IMR-90 (cell line): ENCODE results near the gene GTPBP10. TPM values are rescaled to one million over a fixed set of nuclear protein-coding genes. Genes with fewer than 3 reads are reported as not detected.

ENCODE experiments used
- ATAC-seq: fragments of 200-7000 bp; cut with Tn5 transposase; 2 replicates; pipeline ENCODE4 v1.9.1; 2020; ENCODE audit warnings: low read depth, mild to moderate bottlenecking, moderate library complexity
- BruUV-seq: library from RNA; stranded (reverse); fragments of 400-500 nt; replicated peaks from 2 replicates; lab custom pipeline; 2021; lab: Mats Ljungman, UMichigan
- CTCF ChIA-PET: fragments of 300-600 bp; formaldehyde crosslinking; extraction: SDS; loops from one replicate; lab custom pipeline; 2021; ENCODE audit warnings: antibody characterized with exemption; lab: Yijun Ruan, JAX
- POLR2A ChIA-PET: fragments of 300-600 bp; sonication (Branson Sonifier 250); formaldehyde crosslinking; loops from one replicate; lab custom pipeline; 2022; ENCODE audit warnings: antibody characterized with exemption; ENCODE audit not compliant: unreplicated experiment; lab: Charles Lee
- DNase-seq: peaks from one replicate; pipeline ENCODE4 v3.0.0; 2013
- H2AFZ ChIP-seq: replicated peaks from 2 replicates; pipeline ENCODE3; 2013; ENCODE audit warnings: low read length, mild to moderate bottlenecking; ENCODE audit not compliant: poor library complexity
- H2AK5ac ChIP-seq: 2 replicates; pipeline ENCODE4 v1.6.1; 2013; ENCODE audit warnings: low read depth, low read length, inconsistent platforms
- H2AK9ac ChIP-seq: replicated peaks from 2 replicates; pipeline ENCODE3; 2013; ENCODE audit warnings: mild to moderate bottlenecking, low read depth, low read length, moderate library complexity; ENCODE audit not compliant: poor library complexity
- H2BK120ac ChIP-seq: 2 replicates; pipeline ENCODE4 v1.6.1; 2013; ENCODE audit warnings: low read depth, low read length, inconsistent platforms
- H2BK15ac ChIP-seq: 3 replicates; pipeline ENCODE4 v1.6.1; 2013; ENCODE audit warnings: low read depth, low read length, inconsistent platforms
- H2BK20ac ChIP-seq: 2 replicates; pipeline ENCODE4 v1.6.1; 2013; ENCODE audit warnings: low read depth, mild to moderate bottlenecking, inconsistent platforms, low read length, moderate library complexity
- H2BK5ac ChIP-seq: 2 replicates; pipeline ENCODE4 v1.6.1; 2013; ENCODE audit warnings: mild to moderate bottlenecking, low read depth, low read length, inconsistent platforms; ENCODE audit not compliant: poor library complexity, severe bottlenecking
- H3K14ac ChIP-seq: replicated peaks from 2 replicates; pipeline ENCODE4 v1.6.1; 2013; ENCODE audit warnings: low read depth, low read length, inconsistent platforms
- H3K18ac ChIP-seq: 2 replicates; pipeline ENCODE4 v1.6.1; 2013; ENCODE audit warnings: low read depth, low read length, control low read depth
- H3K23ac ChIP-seq: 2 replicates; pipeline ENCODE4 v1.6.1; 2013; ENCODE audit warnings: low read depth, low read length, inconsistent platforms
- H3K27ac ChIP-seq: 2 replicates; pipeline ENCODE4 v1.5.1; 2013; ENCODE audit warnings: mild to moderate bottlenecking, control low read depth, low read length; ENCODE audit not compliant: insufficient read depth
- H3K27me3 ChIP-seq: 2 replicates; pipeline ENCODE4 v1.6.1; 2013; ENCODE audit warnings: low read length; ENCODE audit not compliant: control insufficient read depth, insufficient read depth
- H3K36me3 ChIP-seq: 2 replicates; pipeline ENCODE4 v1.6.1; 2013; ENCODE audit warnings: low read length, mixed read lengths; ENCODE audit not compliant: control insufficient read depth, insufficient read depth
- H3K4ac ChIP-seq: 2 replicates; pipeline ENCODE4 v1.6.1; 2013; ENCODE audit warnings: low read depth, low read length, inconsistent platforms
- H3K4me1 ChIP-seq: 2 replicates; pipeline ENCODE4 v1.6.1; 2013; ENCODE audit warnings: low read length, mixed read lengths; ENCODE audit not compliant: control insufficient read depth, insufficient read depth
- H3K4me2 ChIP-seq: 2 replicates; pipeline ENCODE4 v1.6.1; 2013; ENCODE audit warnings: low read depth, mild to moderate bottlenecking, control low read depth, low read length, moderate library complexity
- H3K4me3 ChIP-seq: 2 replicates; pipeline ENCODE4 v1.5.1; 2013; ENCODE audit warnings: low read depth, mild to moderate bottlenecking, control low read depth, low read length, moderate library complexity; ENCODE audit not compliant: insufficient read depth
- H3K56ac ChIP-seq: 2 replicates; pipeline ENCODE4 v1.6.1; 2013; ENCODE audit warnings: low read length, inconsistent platforms; ENCODE audit not compliant: insufficient read depth; ENCODE audit errors: extremely low read depth
- H3K79me1 ChIP-seq, 2 experiments: 2 replicates each; pipeline ENCODE4 v1.6.1; 2013; ENCODE audit warnings: low read length in 2 of 2, inconsistent platforms in 1 of 2, low read depth in 1 of 2
- H3K9ac ChIP-seq: 2 replicates; pipeline ENCODE4 v1.6.1; 2013; ENCODE audit warnings: low read depth, low read length, control low read depth
- H3K9me1 ChIP-seq: 2 replicates; pipeline ENCODE4 v1.6.1; 2013; ENCODE audit warnings: low read length, inconsistent platforms; ENCODE audit not compliant: insufficient read depth
- H3K9me3 ChIP-seq: 2 replicates; pipeline ENCODE4 v1.6.1; 2013; ENCODE audit warnings: low read length; ENCODE audit not compliant: control insufficient read depth, insufficient read depth
- H4K20me1 ChIP-seq: 2 replicates; pipeline ENCODE4 v1.6.1; 2013; ENCODE audit warnings: low read length, inconsistent platforms; ENCODE audit not compliant: insufficient read depth
- H4K5ac ChIP-seq: 2 replicates; pipeline ENCODE4 v1.6.1; 2013; ENCODE audit warnings: mild to moderate bottlenecking, low read depth, low read length, control low read depth
- H4K8ac ChIP-seq, 2 experiments: 2 replicates each; pipeline ENCODE4 v1.6.1; 2013; ENCODE audit warnings: low read depth in 2 of 2, low read length in 2 of 2, control low read depth in 1 of 2, inconsistent platforms in 1 of 2
- H4K91ac ChIP-seq: 2 replicates; pipeline ENCODE4 v1.6.1; 2013; ENCODE audit warnings: low read depth, low read length, inconsistent platforms; ENCODE audit not compliant: insufficient read depth
- CHD1 ChIP-seq: IDR thresholded peaks from 2 replicates; pipeline ENCODE4 v1.6.1; 2012; ENCODE audit warnings: low read depth, low read length, improper control_type of control experiment
- MXI1 ChIP-seq: IDR thresholded peaks from 2 replicates; pipeline ENCODE4 v1.6.1; 2012; ENCODE audit warnings: low read depth, mild to moderate bottlenecking, low read length, moderate library complexity, borderline replicate concordance
- NFE2L2 ChIP-seq: fragments of 150-350 bp; IDR thresholded peaks from 2 replicates; pipeline ENCODE4 v1.6.1; 2016; ENCODE audit warnings: low read depth, mild to moderate bottlenecking, low read length
- POLR2A ChIP-seq: IDR thresholded peaks from 2 replicates; pipeline ENCODE4 v1.6.1; 2012; ENCODE audit warnings: mild to moderate bottlenecking, low read depth, low read length
- RCOR1 ChIP-seq: IDR thresholded peaks from 2 replicates; pipeline ENCODE4 v1.6.1; 2012; ENCODE audit warnings: mild to moderate bottlenecking, low read length, improper control_type of control experiment; ENCODE audit not compliant: insufficient replicate concordance
- SMC3 ChIP-seq: fragments of 150-350 bp; IDR thresholded peaks from 2 replicates; pipeline ENCODE4 v1.6.1; 2016; ENCODE audit warnings: low read depth, mild to moderate bottlenecking, antibody characterized with exemption, low read length, moderate library complexity
- dilution Hi-C: fragments of 300-500 bp; cut with HindIII; formaldehyde crosslinking; loops from one replicate; pipeline ENCODE4 v1.14.3; 2018; ENCODE audit warnings: low sequenced_read_pairs; ENCODE audit not compliant: unreplicated experiment
- in situ Hi-C: fragments of 300-500 bp; cut with MboI; formaldehyde crosslinking; loops from 3 replicates; pipeline ENCODE4 v1.14.3; 2019; ENCODE audit warnings: low sequenced_read_pairs, inconsistent platforms, mixed read lengths
- intact Hi-C: fragments of 100-400 bp; cut with micrococcal nuclease; formaldehyde crosslinking; loops from 2 replicates; pipeline ENCODE4 v1.10.0; 2022
- polyA plus RNA-seq, 3 experiments: library from polyadenylated mRNA; depleted of rRNA; stranded (reverse); fragments of >200 nt; gene quantifications; 2 replicates each; pipeline ENCODE4 v1.2.3, GENCODE V29; 2012; ENCODE audit warnings: low replicate concordance in 1 of 3
- total RNA-seq: library from RNA; depleted of rRNA; stranded (reverse); fragments of >200 nt; gene quantifications from 2 replicates; pipeline ENCODE4 v1.2.3, GENCODE V29; 2012
- TF ChIP-seq, protein P1 (sequence below): conservative IDR thresholded peaks from 2 replicates; pipeline ENCODE4 v1.5.1; 2012; ENCODE audit warnings: mild to moderate bottlenecking, low read depth, low read length, improper control_type of control experiment

Gene GTPBP10
- total and polyA plus RNA-seq, 2 of the 4 experiments (the other 2 are of a cell fraction), result 11.5 to 12.8 TPM

- dilution Hi-C loops, result no loop called here
- POLR2A ChIA-PET, result no interaction called here
Observed at GRCh38 chr7:90390926-90391325, 44.4 kb downstream of the GTPBP10 start.

More at GRCh38 chr7:90390926-90391325, 44.4 kb downstream of the GTPBP10 start:
- H3K14ac ChIP-seq, result no peak overlapping the region
- no peak overlapping the region for H3K56ac ChIP-seq
- BruUV-seq, result no TSS peak
- no peak overlapping the region for H2BK5ac ChIP-seq
- H3K4ac ChIP-seq, result no peak overlapping the region
- H4K91ac ChIP-seq, result no peak overlapping the region
- no peaks in the 10 kb centered on the region for H3K9me1 ChIP-seq
- H3K18ac ChIP-seq, result no peak overlapping the region
- H3K4me2 ChIP-seq, result no peak overlapping the region
- 0 out of 2 replicates have a peak, but pooled peaks cover 1% of the 10 kb centered on the region for H3K36me3 ChIP-seq
- H3K27ac ChIP-seq, result no peak overlapping the region
- no peak overlapping the region for H3K9ac ChIP-seq
- H2BK15ac ChIP-seq, result no peak overlapping the region
- H3K4me1 ChIP-seq, result no peaks in the 10 kb centered on the region
- H3K9me3 ChIP-seq, result no peaks in the 10 kb centered on the region
- ATAC-seq (no peak), DNase-seq (no peak)
- no peak overlapping the region for H3K4me3 ChIP-seq
- no peak overlapping the region for H2AFZ ChIP-seq
- H2AK5ac ChIP-seq, result no peak overlapping the region
- in situ Hi-C loops (no loop called here), intact Hi-C loops (no loop called here)
- no peak overlapping the region for H3K23ac ChIP-seq
- H2BK120ac ChIP-seq, result no peak overlapping the region
- no peak overlapping the region for H2BK20ac ChIP-seq
- CTCF ChIA-PET, result no interaction called here
- no peaks in the 10 kb centered on the region for H3K27me3 ChIP-seq
- no peaks in the 10 kb centered on the region for H4K20me1 ChIP-seq
- no peak overlapping the region for H2AK9ac ChIP-seq
- no peak overlapping the region for H4K5ac ChIP-seq
- no peak overlapping the region for H4K8ac ChIP-seq
- TF ChIP-seq, protein P1, sequence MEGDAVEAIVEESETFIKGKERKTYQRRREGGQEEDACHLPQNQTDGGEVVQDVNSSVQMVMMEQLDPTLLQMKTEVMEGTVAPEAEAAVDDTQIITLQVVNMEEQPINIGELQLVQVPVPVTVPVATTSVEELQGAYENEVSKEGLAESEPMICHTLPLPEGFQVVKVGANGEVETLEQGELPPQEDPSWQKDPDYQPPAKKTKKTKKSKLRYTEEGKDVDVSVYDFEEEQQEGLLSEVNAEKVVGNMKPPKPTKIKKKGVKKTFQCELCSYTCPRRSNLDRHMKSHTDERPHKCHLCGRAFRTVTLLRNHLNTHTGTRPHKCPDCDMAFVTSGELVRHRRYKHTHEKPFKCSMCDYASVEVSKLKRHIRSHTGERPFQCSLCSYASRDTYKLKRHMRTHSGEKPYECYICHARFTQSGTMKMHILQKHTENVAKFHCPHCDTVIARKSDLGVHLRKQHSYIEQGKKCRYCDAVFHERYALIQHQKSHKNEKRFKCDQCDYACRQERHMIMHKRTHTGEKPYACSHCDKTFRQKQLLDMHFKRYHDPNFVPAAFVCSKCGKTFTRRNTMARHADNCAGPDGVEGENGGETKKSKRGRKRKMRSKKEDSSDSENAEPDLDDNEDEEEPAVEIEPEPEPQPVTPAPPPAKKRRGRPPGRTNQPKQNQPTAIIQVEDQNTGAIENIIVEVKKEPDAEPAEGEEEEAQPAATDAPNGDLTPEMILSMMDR, result no peak
- no peak for TF ChIP-seq MXI1
- TF ChIP-seq SMC3, result no peak
- TF ChIP-seq RCOR1, result no peak
- TF ChIP-seq CHD1, result no peak
- TF ChIP-seq POLR2A, result no peak
- no peak for TF ChIP-seq NFE2L2
- H3K79me1 ChIP-seq, result peaks cover 0 to 2% of the 10 kb centered on the region in 2 experiments; a peak in 1 of 4 replicates
